DOHH2 (cell line): ENCODE data around the gene MBOAT7.

Experiments used
- CTCF ChIP-seq: fragments of 200-600 bp; sonication (generic); IDR thresholded peaks from one replicate; pipeline ENCODE4 v1.5.1; 2014; ENCODE audit warnings: antibody characterized with exemption, mild to moderate bottlenecking, low read depth, low read length; ENCODE audit not compliant: poor library complexity, severe bottlenecking
- EZH2phosphoT487 ChIP-seq: fragments of 200-600 bp; sonication (generic); IDR thresholded peaks from 2 replicates; pipeline ENCODE4 v1.6.1; 2017; ENCODE audit warnings: borderline replicate concordance, mild to moderate bottlenecking, antibody characterized with exemption, low read length, moderate library complexity, mixed read lengths

GRCh38 chr19:54211235-54211634, 21.9 kb upstream of the MBOAT7 start:
- TF ChIP-seq CTCF (no peak), EZH2phosphoT487 (no peak)
